ENCODE results near the gene CBFA2T2.

DNA sequence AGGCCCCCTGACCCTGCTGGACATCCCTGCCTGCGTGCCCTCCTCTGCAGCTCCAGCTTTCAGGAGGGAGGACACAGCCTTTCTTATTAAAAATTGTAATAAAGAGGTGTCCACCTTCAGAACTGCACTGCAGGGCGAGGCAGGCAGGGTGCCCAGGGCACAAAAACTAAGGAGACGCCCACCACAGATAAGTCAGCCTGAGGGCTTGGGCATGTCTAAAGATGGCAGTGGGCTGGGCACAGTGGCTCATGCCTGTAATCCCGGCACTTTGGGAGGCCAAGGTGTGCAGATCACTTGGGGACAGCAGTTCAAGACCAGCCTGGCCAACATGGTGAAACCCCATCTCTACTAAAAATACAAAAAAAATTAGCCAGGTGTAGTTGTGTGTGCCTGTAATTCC, 165.3 kb downstream of the CBFA2T2 start:
- TF ChIP-seq, protein P1, sequence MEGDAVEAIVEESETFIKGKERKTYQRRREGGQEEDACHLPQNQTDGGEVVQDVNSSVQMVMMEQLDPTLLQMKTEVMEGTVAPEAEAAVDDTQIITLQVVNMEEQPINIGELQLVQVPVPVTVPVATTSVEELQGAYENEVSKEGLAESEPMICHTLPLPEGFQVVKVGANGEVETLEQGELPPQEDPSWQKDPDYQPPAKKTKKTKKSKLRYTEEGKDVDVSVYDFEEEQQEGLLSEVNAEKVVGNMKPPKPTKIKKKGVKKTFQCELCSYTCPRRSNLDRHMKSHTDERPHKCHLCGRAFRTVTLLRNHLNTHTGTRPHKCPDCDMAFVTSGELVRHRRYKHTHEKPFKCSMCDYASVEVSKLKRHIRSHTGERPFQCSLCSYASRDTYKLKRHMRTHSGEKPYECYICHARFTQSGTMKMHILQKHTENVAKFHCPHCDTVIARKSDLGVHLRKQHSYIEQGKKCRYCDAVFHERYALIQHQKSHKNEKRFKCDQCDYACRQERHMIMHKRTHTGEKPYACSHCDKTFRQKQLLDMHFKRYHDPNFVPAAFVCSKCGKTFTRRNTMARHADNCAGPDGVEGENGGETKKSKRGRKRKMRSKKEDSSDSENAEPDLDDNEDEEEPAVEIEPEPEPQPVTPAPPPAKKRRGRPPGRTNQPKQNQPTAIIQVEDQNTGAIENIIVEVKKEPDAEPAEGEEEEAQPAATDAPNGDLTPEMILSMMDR (conservative IDR thresholded peaks at IDR 0.05), result no peak
- TF ChIP-seq ZFX (IDR thresholded peaks at IDR 0.05), result no peak
